Ovary (tissue), 3 donors: ENCODE data around the gene RABGAP1L.

Source experiments
- EP300 ChIP-seq: sonication (generic); formaldehyde crosslinking; IDR thresholded peaks from one replicate; pipeline ENCODE4 v1.6.1; 2017; ENCODE audit warnings: antibody characterized with exemption
- TF ChIP-seq, protein P1 (sequence below), 3 donors: fragments of 450-650 bp in 2 of 3; fragments of 200-600 bp in 1 of 3; IDR thresholded peaks; one replicate each; pipeline versions ENCODE4 v1.5.1 to v1.8.0; 2016 to 2022; ENCODE audit warnings: antibody characterized with exemption in 3 of 3, mild to moderate bottlenecking in 1 of 3
- donor health status: DM: no; HTN: no; CAD: no.

- TF ChIP-seq, protein P1, sequence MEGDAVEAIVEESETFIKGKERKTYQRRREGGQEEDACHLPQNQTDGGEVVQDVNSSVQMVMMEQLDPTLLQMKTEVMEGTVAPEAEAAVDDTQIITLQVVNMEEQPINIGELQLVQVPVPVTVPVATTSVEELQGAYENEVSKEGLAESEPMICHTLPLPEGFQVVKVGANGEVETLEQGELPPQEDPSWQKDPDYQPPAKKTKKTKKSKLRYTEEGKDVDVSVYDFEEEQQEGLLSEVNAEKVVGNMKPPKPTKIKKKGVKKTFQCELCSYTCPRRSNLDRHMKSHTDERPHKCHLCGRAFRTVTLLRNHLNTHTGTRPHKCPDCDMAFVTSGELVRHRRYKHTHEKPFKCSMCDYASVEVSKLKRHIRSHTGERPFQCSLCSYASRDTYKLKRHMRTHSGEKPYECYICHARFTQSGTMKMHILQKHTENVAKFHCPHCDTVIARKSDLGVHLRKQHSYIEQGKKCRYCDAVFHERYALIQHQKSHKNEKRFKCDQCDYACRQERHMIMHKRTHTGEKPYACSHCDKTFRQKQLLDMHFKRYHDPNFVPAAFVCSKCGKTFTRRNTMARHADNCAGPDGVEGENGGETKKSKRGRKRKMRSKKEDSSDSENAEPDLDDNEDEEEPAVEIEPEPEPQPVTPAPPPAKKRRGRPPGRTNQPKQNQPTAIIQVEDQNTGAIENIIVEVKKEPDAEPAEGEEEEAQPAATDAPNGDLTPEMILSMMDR (IDR thresholded peaks at IDR 0.05): no peak
- no peak for TF ChIP-seq EP300
Measured at GRCh38 chr1:174136714-174137113, 22.6 kb upstream of the RABGAP1L start.
